Omental fat pad (tissue), 4 donors: ENCODE data around the gene CYTH3. TPM values are rescaled to one million over a fixed set of nuclear protein-coding genes. Genes with fewer than 3 reads are reported as not detected.

ENCODE experiments used
- ATAC-seq: fragments of 150-250 bp; one replicate; pipeline ENCODE4 v1.9.1; 2016; ENCODE audit warnings: mild to moderate bottlenecking, moderate library complexity; ENCODE audit not compliant: low FRiP score
- DNase-seq: peaks from one replicate; pipeline ENCODE4 v3.0.0-alpha.2; 2019; ENCODE audit warnings: low spot score
- total RNA-seq, 4 donors: library from RNA; depleted of rRNA; stranded (reverse); fragments of >200 nt; gene quantifications; one replicate each; pipeline ENCODE4 v1.1.0, GENCODE V29; 2016
- TF ChIP-seq, protein P1 (sequence below), 3 donors: fragments of 450-650 bp; IDR thresholded peaks; one replicate each; pipeline ENCODE4 v1.5.1; 2016 to 2017; ENCODE audit warnings: antibody characterized with exemption in 3 of 3, mild to moderate bottlenecking in 3 of 3, moderate library complexity in 2 of 3

Gene CYTH3
- total RNA-seq, 4 donors from 2014 or later: 34.2 to 87.0 (median 60.2) TPM

GRCh38 chr7:6148724-6149360, 123.6 kb downstream of the CYTH3 start:
- ATAC-seq (no peak), DNase-seq (no peak)
- TF ChIP-seq, protein P1, sequence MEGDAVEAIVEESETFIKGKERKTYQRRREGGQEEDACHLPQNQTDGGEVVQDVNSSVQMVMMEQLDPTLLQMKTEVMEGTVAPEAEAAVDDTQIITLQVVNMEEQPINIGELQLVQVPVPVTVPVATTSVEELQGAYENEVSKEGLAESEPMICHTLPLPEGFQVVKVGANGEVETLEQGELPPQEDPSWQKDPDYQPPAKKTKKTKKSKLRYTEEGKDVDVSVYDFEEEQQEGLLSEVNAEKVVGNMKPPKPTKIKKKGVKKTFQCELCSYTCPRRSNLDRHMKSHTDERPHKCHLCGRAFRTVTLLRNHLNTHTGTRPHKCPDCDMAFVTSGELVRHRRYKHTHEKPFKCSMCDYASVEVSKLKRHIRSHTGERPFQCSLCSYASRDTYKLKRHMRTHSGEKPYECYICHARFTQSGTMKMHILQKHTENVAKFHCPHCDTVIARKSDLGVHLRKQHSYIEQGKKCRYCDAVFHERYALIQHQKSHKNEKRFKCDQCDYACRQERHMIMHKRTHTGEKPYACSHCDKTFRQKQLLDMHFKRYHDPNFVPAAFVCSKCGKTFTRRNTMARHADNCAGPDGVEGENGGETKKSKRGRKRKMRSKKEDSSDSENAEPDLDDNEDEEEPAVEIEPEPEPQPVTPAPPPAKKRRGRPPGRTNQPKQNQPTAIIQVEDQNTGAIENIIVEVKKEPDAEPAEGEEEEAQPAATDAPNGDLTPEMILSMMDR (IDR thresholded peaks at IDR 0.05): no peak

- no peak for ATAC-seq
These were observed 124.8 kb downstream of the CYTH3 start for GRCh38 chr7:6147627-6148026.

GRCh38 chr7:6146666-6147065, 125.8 kb downstream of the CYTH3 start:
- ATAC-seq (no peak), DNase-seq (no peak)
- TF ChIP-seq, protein P1 (IDR thresholded peaks at IDR 0.05): no peak

More at GRCh38 chr7:6147627-6148026, 124.8 kb downstream of the CYTH3 start:
- DNase-seq: no peak
- TF ChIP-seq, protein P1 (IDR thresholded peaks at IDR 0.05): no peak

- ATAC-seq: no peak
- TF ChIP-seq, protein P1 (IDR thresholded peaks at IDR 0.05): no peak
- no peak for DNase-seq
These were observed 128.4 kb downstream of the CYTH3 start for GRCh38 chr7:6143997-6144396.

DNA sequence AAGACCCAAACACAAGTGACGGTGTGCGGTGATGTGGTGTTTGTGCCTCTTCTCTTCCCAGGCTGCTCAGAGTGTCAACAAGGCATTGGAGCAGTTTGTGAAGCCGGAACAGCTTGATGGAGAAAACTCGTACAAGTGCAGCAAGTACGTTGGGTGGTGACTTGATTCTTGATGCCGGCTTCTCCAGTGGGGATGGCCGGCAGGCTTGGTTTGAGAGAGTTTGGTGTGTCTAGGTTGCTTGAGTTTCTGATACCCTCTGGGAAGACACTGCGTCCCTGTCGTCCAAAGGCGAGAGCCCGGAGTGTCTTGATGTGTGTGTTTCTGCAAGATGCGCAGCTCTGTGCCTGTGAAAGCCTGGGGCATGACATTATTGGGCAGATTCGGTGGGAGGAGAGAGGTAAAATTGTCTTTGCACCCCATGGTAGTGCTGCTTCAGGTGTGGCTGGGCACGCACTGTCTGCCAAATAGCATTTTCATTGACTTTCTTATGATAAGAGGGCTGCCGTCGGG, 129.5 kb downstream of the CYTH3 start:
- TF ChIP-seq, protein P1 (IDR thresholded peaks at IDR 0.05): no peak
- DNase-seq: no peak
- no peak for ATAC-seq

DNA sequence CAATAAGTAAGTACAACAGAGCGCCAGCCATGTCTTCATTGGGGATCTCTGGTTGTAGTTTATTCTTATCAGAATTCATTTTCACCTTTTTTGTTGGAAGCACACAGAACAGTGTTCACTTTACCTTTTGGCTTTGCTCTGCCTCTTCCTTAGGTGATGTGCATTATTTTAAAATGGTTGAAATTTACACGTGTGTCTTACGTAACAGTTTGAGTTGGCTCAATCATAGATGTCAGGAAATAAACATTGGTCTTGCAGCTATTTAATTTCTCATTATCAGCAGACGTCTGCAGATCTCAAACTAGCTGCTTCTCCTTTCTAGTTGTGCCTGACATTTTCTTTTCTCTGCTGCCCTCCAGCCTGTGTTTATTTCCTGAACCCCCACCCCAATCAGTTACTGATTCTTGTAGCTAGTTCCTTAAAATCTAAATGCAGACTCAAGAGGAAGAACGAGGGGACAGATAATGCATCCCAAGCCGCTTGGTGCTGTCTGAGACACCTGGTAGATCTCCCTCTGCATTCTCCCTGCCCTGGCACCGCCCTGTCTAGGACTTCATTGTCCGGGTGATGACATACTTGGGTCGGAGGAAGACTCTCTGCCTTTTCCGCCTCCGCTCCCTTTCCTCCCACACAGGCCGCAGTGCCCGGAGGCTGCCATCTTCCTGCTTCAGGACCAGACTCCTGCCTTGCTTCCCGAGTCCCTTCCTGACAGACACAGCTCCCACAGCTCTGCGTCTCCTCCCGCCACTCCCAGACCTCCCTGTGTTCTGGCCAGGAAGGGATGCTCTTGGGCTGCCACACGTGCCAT, 133.0 kb downstream of the CYTH3 start:
- TF ChIP-seq, protein P1 (IDR thresholded peaks at IDR 0.05): no peak
- ATAC-seq (no peak), DNase-seq (no peak)
